Sigmoid colon (tissue), 4 donors: ENCODE results near the gene PKHD1.

Experiments used
- POLR2A ChIP-seq, 2 donors: fragments of 450-650 bp; IDR thresholded peaks; one replicate each; pipeline ENCODE4 v1.6.1; 2016; ENCODE audit warnings: antibody characterized with exemption in 2 of 2, mild to moderate bottlenecking in 2 of 2, moderate library complexity in 2 of 2
- POLR2AphosphoS5 ChIP-seq, 4 donors: sonication (generic); formaldehyde crosslinking; IDR thresholded peaks; one replicate each; pipeline ENCODE4 v1.6.1; 2017; ENCODE audit warnings: antibody characterized with exemption in 4 of 4
- TF ChIP-seq, protein P1 (sequence below), 4 experiments: fragments of 450-650 bp in 3 of 4; fragments of 200-600 bp in 1 of 4; IDR thresholded peaks; one replicate each; pipeline ENCODE4 v1.5.1; 2016 to 2019; ENCODE audit warnings: antibody characterized with exemption in 4 of 4, mild to moderate bottlenecking in 3 of 4, moderate library complexity in 2 of 4

- TF ChIP-seq, protein P1, sequence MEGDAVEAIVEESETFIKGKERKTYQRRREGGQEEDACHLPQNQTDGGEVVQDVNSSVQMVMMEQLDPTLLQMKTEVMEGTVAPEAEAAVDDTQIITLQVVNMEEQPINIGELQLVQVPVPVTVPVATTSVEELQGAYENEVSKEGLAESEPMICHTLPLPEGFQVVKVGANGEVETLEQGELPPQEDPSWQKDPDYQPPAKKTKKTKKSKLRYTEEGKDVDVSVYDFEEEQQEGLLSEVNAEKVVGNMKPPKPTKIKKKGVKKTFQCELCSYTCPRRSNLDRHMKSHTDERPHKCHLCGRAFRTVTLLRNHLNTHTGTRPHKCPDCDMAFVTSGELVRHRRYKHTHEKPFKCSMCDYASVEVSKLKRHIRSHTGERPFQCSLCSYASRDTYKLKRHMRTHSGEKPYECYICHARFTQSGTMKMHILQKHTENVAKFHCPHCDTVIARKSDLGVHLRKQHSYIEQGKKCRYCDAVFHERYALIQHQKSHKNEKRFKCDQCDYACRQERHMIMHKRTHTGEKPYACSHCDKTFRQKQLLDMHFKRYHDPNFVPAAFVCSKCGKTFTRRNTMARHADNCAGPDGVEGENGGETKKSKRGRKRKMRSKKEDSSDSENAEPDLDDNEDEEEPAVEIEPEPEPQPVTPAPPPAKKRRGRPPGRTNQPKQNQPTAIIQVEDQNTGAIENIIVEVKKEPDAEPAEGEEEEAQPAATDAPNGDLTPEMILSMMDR (IDR thresholded peaks at IDR 0.05): no peak
- no peak for TF ChIP-seq POLR2A (IDR thresholded peaks at IDR 0.05)
- no peak for TF ChIP-seq POLR2AphosphoS5 (IDR thresholded peaks at IDR 0.05)
Measured at GRCh38 chr6:51913265-51913664, 174.1 kb downstream of the PKHD1 start.
